Upper lobe of left lung (tissue), 6 donors: ENCODE results near the gene AFAP1L1. TPM values are rescaled to one million over a fixed set of nuclear protein-coding genes. Genes with fewer than 3 reads are reported as not detected.

ENCODE experiments used
- ATAC-seq, 2 donors: fragments of 200-7000 bp; cut with Tn5 transposase; one replicate each; pipeline ENCODE4 v1.9.1; 2022; ENCODE audit warnings: mild to moderate bottlenecking in 2 of 2, moderate library complexity in 2 of 2; ENCODE audit not compliant: low FRiP score in 2 of 2
- DNase-seq, 2 donors: peaks; one replicate each; pipeline ENCODE4 v3.0.0-alpha.2; 2019 to 2020
- H3K27ac ChIP-seq, 4 donors: fragments of 200-600 bp; sonication (generic); one replicate each; pipeline ENCODE4 v1.5.1; 2016 to 2019
- H3K27me3 ChIP-seq, 4 donors: fragments of 200-600 bp; sonication (generic); one replicate each; pipeline ENCODE4 v1.5.1; 2017 to 2019
- H3K36me3 ChIP-seq, 4 donors: fragments of 200-600 bp; sonication (generic); one replicate each; pipeline ENCODE4 v1.5.1; 2016 to 2019
- H3K4me1 ChIP-seq, 4 donors: fragments of 200-600 bp; sonication (generic); one replicate each; pipeline ENCODE4 v1.5.1; 2018 to 2019
- H3K4me3 ChIP-seq, 4 donors: fragments of 200-600 bp; sonication (generic); one replicate each; pipeline ENCODE4 v1.5.1; 2017 to 2019; ENCODE audit warnings: mild to moderate bottlenecking in 2 of 4, moderate library complexity in 1 of 4
- H3K9me3 ChIP-seq, 4 donors: fragments of 200-600 bp; sonication (generic); one replicate each; pipeline ENCODE4 v1.5.1; 2018 to 2019
- CTCF ChIP-seq, 6 experiments: fragments of 450-650 bp in 4 of 6; fragments of 200-600 bp in 2 of 6; sonication (generic) in 2 of 6; IDR thresholded peaks; one replicate each; pipeline ENCODE4 v1.5.1; 2016 to 2019; ENCODE audit warnings: antibody characterized with exemption in 6 of 6
- EP300 ChIP-seq, 4 donors: sonication (generic); formaldehyde crosslinking; IDR thresholded peaks; one replicate each; pipeline ENCODE4 v1.5.1; 2017; ENCODE audit warnings: antibody characterized with exemption in 4 of 4, control low read depth in 2 of 4
- POLR2A ChIP-seq, 4 donors: fragments of 450-650 bp; IDR thresholded peaks; one replicate each; pipeline ENCODE4 v1.5.1; 2016 to 2017; ENCODE audit warnings: antibody characterized with exemption in 4 of 4, mild to moderate bottlenecking in 2 of 4
- POLR2AphosphoS5 ChIP-seq, 2 donors: sonication (generic); formaldehyde crosslinking; IDR thresholded peaks; one replicate each; pipeline ENCODE4 v1.5.1; 2017; ENCODE audit warnings: antibody characterized with exemption in 2 of 2
- WGBS, 2 donors: methylation state at CpG; one replicate each; pipeline ENCODE4 v1.1.5; 2017 to 2018; 5-methylcytosine and 5-hydroxymethylcytosine counted together
- total RNA-seq, 6 donors: library from RNA; depleted of rRNA in 4 of 6; stranded (reverse); fragments of >200 nt in 4 of 6; gene quantifications; one replicate each; pipeline versions ENCODE4 v1.1.0 to v1.2.1, GENCODE V29; 2016 to 2021
- donor health status: DM: no; HTN: no; CAD: no; lungs with moderate emphysema.
- donor health status: DM: no; HTN: yes; CAD: no; lungs with severe emphysema.

The AFAP1L1 gene
- total RNA-seq, 6 donors from 2014 or later: 15.1 to 40.8 (median 26.5) TPM

- no peak for ATAC-seq
- WGBS, 2 donors: 70 to 76% methylated on average over 1 of the region's 1 CpG
- Histone ChIP-seq H3K9me3 (no peaks in the 10 kb centered on the region), H3K4me3 (no peak overlapping the region), H3K27ac (no peak overlapping the region), H3K36me3 (peaks cover 0 to 50% (median 3%) of the 10 kb centered on the region in 4 donors), H3K4me1 (peaks cover 7 to 15% (median 10%) of the 10 kb centered on the region in 4 donors), H3K27me3 (no peaks in the 10 kb centered on the region)
- DNase-seq: no peak
- TF ChIP-seq POLR2A (IDR thresholded peaks at IDR 0.05) (no peak), EP300 (IDR thresholded peaks at IDR 0.05) (no peak), CTCF (IDR thresholded peaks at IDR 0.05) (no peak), POLR2AphosphoS5 (IDR thresholded peaks at IDR 0.05) (no peak)
Measured at GRCh38 chr5:149340920-149341319, 69.3 kb downstream of the AFAP1L1 start.

- no peaks in the 10 kb centered on the region for H3K9me3 ChIP-seq
- H3K4me3 ChIP-seq: no peak overlapping the region
- TF ChIP-seq POLR2A (IDR thresholded peaks at IDR 0.05) (no peak), POLR2AphosphoS5 (IDR thresholded peaks at IDR 0.05) (no peak), CTCF (IDR thresholded peaks at IDR 0.05) (no peak), EP300 (IDR thresholded peaks at IDR 0.05) (no peak)
- peaks cover 0 to 41% (median 0%) of the 10 kb centered on the region in 4 donors for H3K36me3 ChIP-seq
- no peak overlapping the region for H3K27ac ChIP-seq
- no peak for ATAC-seq
- peaks cover 14 to 19% (median 17%) of the 10 kb centered on the region in 4 donors for H3K4me1 ChIP-seq
- no peaks in the 10 kb centered on the region for H3K27me3 ChIP-seq
- DNase-seq: no peak
Measured at GRCh38 chr5:149341876-149342275, 70.2 kb downstream of the AFAP1L1 start.

GRCh38 chr5:149344151-149344550 is 72.5 kb downstream of the AFAP1L1 start:
- Histone ChIP-seq H3K36me3 (peaks cover 4 to 31% (median 7%) of the 10 kb centered on the region in 4 donors), H3K4me1 (peaks cover 26 to 36% (median 32%) of the 10 kb centered on the region in 4 donors), H3K9me3 (no peaks in the 10 kb centered on the region), H3K4me3 (no peak overlapping the region), H3K27me3 (no peaks in the 10 kb centered on the region), H3K27ac (peak overlapping the region in 3 of 4 donors; percentile 79 to 87 (median 86))
- ATAC-seq (no peak), DNase-seq (no peak)
- TF ChIP-seq POLR2AphosphoS5 (IDR thresholded peaks at IDR 0.05) (no peak), POLR2A (IDR thresholded peaks at IDR 0.05) (no peak), EP300 (IDR thresholded peaks at IDR 0.05) (no peak), CTCF (IDR thresholded peaks at IDR 0.05) (no peak)
- WGBS, 2 donors: 82 to 88% methylated on average over 2 of the region's 2 CpGs

GRCh38 chr5:149345147-149345891 is 73.7 kb downstream of the AFAP1L1 start, which contains the start of gene GRPEL2:
Gene GRPEL2 (plus strand): TSS chr5:149345499. CDS start chr5:149345540, 41 bp downstream.
- Histone ChIP-seq H3K4me3 (peak within 1 kb of the TSS; percentile 54 to 91 (median 76)), H3K27me3 (no peaks in the 10 kb centered on the region), H3K36me3 (peaks cover 15 to 32% (median 18%) of the 10 kb centered on the region in 4 donors), H3K4me1 (peaks cover 26 to 40% (median 34%) of the 10 kb centered on the region in 4 donors), H3K9me3 (no peaks in the 10 kb centered on the region), H3K27ac (peak within 1 kb of the TSS; percentile 79 to 89 (median 86))
- 1 to 7% methylated on average over 12 to 32 of the region's 54 CpGs for WGBS, 2 donors
- DNase-seq (peak; percentile 95 to 97), ATAC-seq (peak; percentile 98 to 99)
- TF ChIP-seq CTCF (IDR thresholded peaks at IDR 0.05) (no peak), POLR2AphosphoS5 (IDR thresholded peaks at IDR 0.05) (peak; percentile 90 to 92), EP300 (IDR thresholded peaks at IDR 0.05) (peak in 2 of 4 donors; percentile 71 to 80), POLR2A (IDR thresholded peaks at IDR 0.05) (peak in 3 of 4 donors; percentile 37 to 78 (median 48))
